Medulla oblongata (tissue), 1 donor: ENCODE results near the gene IFIT2.
"Not testable (repeated sequence)": the region's sequence is repeated elsewhere in the genome, so short reads cannot be mapped to it uniquely, and the experiment has no call there.

Source experiments
- DNase-seq: peaks from one replicate; pipeline ENCODE4 v3.0.0-alpha.2; 2015; ENCODE audit errors: extremely low spot score

IFIT2 gene

GRCh38 chr10:89341649-89342048, 39.8 kb downstream of the IFIT2 start:
- DNase-seq = no peak

DNA sequence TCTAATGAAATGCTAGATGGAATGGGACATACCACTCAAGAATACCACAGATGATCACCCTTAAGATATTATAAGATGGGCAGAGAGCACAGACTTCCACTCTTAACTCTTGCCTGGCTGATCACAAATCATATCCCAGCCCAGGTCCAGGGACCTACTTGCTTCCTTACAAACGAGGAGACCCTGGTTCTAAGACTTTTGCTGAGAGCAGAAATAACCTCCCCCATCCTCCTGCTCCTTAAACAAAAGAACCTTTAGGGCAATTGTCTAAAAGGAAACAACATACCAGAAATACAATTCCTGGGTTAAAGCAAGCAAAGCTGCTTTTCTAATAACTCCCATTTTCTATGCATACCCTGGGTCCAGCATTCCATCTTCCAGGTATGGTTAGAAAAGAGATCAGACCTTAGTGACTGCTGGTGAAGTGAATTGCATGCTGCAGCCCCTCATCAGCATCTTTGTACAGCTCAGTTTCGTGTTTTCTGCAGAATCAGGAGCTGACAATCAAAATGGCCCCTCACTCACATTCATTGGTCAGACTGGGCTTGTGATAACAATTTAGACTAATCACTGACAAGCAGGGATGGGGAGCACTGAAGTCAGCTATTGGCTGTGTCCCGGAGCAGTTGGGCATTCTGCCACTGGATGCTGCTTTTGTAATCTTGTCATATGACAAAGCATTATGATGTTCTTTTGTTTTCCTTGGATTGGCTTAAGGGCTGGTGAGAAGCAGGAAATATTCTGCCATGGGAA, 40.5 kb downstream of the IFIT2 start:
- peak; percentile 96 for DNase-seq

- peak; percentile 53 for DNase-seq
Observed at GRCh38 chr10:89343089-89343767, 41.4 kb downstream of the IFIT2 start.

DNA sequence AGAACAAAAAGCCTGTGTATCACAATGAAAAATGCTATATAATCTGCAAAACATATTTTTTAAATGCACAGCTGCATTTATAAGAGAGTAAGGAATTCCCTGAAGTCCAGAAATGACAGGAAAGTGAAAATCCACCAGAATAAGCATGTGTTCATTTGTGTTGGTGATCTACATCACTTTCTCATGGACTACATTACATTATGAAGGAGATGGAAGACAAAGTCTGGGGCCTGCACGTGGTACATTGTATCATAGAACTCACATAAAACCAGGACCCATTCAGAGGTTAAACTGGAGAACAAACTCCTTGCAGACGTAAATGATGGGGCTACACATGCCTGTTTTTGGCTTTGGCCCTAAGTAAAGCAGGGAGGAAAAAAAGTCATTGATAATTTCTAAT, 42.3 kb downstream of the IFIT2 start:
- DNase-seq = no peak

GRCh38 chr10:89345367-89346000, 43.6 kb downstream of the IFIT2 start:
- no peak for DNase-seq

DNA sequence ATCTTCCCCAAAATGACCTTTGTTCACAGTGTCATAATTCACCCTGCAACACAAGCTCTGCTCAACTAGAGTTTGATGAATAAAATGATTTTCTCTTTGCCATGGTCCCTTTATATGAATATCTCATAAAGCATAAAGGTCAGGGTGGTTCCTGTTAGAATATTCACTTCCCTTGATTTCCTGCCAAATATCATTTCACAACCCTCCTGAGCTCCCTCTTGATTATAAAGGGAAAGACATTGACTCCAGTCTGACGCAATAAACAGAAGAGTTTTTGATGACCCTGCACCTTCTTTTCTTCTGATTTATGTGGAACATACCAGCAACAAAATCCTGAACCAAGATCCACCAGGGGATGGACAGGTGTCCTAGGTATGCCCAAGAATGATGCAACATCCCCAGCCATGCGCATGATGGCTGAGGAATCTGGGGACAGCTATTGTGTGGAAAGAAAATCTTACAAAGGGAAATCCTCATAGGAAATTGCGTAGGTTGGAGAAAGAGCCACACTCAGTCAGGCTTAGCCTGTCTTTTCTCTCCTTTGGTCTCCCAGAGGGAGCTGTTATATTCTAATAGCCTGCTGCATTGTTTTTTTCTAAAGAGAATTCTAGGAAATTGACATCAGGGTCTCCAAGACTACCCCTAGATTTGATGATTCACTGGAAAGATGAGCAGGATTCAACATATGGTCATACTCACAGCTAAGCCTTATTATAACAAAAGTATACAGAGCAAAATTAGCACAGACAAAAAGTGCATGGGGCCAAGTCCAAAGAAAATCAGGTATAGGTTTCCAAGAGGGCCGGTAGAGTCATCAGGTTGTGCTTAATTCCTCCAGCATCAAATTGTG, 44.8 kb downstream of the IFIT2 start:
- DNase-seq = no peak

DNA sequence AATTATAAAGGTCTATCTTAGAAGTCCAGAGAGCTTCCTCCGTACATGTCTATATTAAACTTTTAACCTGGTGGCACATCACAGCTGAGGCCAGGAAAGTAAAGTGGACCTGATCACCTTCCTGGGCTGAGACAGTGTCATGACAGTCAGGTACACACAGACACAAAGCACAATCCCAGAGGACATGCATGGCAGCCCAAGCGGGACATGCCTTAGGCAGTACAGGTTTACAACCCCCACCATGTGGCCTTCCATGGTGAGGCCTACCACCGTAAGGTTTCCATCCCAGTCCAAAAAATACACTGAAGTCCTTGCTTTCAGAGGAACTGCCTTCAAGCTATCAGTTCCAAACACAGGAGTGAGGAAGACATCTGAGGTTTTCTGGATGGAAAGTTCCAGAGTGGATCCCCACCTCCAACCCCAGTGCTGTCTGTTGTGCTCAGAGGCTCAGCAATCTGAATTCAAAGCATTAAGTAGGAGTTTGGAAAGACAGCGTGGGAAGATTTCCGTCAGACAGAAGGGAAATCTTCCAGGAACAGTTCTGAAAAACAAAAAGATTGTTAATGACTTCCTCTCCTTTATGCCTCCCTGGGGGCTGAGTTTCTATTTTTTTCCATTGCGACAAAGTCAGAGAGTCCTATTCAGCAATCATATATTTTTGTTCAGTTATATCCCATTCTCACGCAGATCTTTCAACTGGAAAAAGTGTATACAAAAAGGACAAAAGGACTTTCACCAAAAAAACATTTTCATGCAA, 46.0 kb downstream of the IFIT2 start:
- DNase-seq = no peak

DNA sequence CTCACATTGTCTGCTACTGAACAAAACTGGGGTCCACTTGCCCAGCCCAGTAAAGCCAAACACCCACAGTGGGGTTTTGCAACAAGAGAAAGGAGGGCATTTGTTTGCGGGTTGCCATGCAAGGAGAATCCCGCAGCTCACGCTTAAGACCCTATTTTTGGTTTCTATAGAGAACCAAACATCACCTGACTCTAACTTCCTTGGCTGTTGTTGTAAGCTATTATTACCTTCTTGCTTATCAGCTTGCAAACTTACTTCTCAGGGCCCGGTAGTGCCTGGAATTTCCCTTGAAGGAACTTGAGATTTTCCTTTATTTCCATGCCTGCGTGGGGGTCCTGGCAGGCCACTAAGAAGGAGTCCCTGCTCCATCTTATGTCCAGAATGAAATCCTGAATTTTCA, 46.6 kb downstream of the IFIT2 start:
- DNase-seq = peak; percentile 18

GRCh38 chr10:89348975-89349374, 47.1 kb downstream of the IFIT2 start:
- DNase-seq = no peak

DNA sequence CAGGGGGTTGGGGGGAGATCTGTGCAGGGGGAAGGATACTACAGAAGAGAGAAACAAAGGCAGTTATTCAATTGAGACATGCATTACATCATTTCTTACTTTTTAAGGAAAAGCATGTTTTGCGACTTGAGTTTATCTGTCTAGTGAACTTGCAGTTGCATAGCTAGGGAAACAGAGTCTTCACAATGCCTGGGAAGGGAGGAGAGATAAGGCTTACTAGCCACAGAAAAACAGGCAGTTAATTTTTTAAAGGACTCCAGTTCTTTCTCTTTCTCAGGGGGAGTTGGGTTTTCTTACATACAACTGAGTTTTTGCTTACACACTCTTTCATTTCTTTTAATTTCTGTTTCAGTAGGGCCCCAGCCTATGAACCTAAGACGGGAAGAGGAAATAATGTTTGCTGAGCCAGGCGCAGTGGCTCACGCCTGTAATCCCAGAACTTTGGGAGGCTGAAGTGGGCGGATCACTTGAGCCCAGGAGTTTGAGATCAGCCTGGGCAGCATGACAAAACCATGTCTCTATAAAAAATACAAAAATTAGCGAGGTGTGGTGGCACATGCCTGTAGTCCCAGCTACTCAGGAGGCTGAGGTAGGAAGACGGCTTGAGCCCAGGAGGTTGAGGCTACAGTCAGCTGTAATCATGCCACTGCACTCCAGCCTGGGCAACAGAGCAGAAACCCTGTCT, 48.9 kb downstream of the IFIT2 start:
- not testable (repeated sequence) for DNase-seq

DNA sequence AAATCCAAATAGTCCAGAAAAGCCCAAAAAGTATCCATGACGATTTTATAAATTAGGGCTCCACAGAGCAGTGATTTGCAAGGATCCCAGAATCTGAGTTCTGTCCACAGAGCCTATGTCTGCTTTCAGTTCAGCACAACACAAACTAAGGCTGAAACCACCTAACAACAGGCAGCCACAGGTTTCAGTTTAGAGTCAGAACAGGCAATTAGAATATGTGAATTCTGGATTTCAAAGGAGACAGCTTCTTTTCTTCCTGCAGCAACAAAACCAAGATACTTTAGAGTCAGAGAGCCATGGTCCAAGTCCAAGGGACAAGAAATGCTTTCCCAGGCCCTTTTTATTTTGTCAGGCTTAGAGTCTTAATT, 49.5 kb downstream of the IFIT2 start:
- DNase-seq = peak; percentile 50

GRCh38 chr10:89351780-89352597, 50.1 kb downstream of the IFIT2 start:
- no peak for DNase-seq

DNA sequence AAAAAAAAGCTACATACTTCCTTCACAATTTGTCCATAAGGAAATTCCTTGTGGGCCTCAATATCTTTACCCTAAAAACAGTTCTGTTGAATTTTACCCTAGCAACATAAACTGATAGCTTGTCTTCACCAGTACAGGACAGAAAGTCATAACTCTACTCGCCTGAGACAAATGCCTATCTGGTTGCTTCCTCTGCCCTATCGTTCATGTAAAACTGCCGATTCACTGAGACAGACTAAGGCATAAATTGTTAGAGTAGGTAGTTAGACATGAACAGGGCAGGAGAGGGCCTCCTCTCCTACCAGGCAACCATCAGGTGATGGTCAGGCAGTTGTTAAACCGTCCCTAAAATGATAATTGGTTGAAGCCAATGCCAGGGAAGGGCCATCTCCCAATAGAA, 51.0 kb downstream of the IFIT2 start:
- DNase-seq = no peak

DNA sequence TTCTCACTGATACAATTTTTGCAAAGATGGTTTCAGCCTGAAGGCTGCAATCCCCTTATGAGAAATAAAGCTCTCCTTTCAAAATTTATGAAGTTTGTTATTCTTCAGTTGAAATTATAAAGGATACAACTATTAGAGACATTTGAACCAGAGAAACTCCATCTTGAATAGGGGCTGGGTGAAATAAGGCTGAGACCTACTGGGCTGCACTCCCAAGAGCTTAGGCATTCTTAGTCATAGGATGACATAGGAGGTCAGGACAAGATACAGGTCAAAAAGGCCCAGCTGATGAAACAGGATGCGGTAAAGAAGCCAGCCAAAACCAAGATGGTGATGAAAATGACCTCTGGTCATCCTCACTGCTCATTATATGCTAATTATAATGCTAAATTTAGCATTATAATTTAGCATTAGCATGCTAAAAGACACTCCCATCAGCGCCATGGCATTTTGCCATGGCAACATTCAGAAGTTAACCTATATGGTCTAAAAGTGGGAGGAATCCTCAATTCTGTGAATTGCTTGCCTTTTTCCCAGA, 53.6 kb downstream of the IFIT2 start:
- DNase-seq = no peak

- DNase-seq = no peak
Observed at GRCh38 chr10:89357096-89357495, 55.2 kb downstream of the IFIT2 start.

DNA sequence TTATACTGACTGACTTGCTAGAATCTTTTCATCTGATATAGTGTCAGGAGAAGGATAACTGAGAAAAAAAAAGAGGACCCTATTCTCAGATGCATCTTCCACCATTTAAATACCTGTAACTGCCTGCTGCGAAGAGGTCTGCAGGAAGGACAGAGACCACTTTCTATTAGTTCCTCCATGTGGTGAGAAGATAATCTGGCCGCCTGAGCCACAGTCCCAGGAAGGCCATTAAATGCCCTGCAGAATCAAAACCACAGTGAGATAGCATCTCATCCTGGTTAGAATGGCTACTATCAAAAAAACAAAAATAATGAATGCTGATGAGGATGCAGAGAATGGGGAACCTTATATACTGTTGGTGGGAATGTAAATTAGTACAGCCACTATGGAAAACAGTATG, 56.1 kb downstream of the IFIT2 start:
- DNase-seq = no peak
